Ishikawa (cell line): ENCODE results near the gene PRPF6.

Experiments
- CEBPB ChIP-seq: IDR thresholded peaks from 2 replicates; pipeline ENCODE4 v1.6.1; 2012
- TF ChIP-seq, protein P1 (sequence below): IDR thresholded peaks from 2 replicates; pipeline ENCODE4 v1.6.1; 2012

DNA sequence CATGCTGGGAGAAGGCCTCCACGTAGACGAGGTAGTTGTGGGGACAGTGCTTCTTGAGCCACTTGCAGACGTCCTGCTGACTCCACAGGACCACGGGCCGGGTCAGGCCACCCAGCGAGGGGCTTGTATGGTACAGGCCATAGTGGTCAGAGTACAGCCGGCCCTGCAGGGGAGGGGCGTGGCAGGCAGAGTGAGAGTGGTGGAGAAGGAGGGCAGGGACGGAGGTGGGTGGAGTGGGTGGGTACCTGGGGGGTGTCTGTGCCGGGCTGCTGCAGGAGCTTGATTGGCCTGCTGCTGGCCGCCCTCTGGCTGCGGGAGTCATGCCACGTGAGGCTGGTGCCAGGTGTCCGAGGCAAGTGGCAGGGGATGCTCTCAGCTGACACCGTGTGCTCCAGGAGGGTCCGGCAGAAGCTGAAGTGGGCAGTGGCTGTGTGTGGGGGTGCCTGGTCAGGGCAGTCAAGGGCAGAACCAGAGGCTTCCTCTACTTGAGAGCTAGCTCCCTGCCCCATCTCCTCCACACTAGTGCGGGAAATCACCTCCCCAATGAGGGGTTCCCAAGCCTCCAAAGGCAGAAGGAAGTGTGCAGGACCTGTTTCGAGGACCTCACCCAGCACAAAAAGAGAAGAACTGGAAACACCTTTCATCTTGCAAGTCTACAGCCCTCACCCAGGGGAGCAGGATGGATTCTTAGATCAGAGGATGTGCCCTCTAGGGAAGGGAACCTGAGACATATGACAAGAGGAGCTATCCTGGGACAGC is 3.8 kb upstream of the PRPF6 start:
- no peak for TF ChIP-seq CEBPB
- TF ChIP-seq, protein P1, sequence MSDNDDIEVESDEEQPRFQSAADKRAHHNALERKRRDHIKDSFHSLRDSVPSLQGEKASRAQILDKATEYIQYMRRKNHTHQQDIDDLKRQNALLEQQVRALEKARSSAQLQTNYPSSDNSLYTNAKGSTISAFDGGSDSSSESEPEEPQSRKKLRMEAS, result no peak
